Ovary (tissue), 9 donors: ENCODE data around the gene ARL13A. TPM values are rescaled to one million over a fixed set of nuclear protein-coding genes. Genes with fewer than 3 reads are reported as not detected.

ENCODE experiments used
- DNase-seq, 5 donors: peaks; one replicate each; pipeline ENCODE4 v3.0.0-alpha.2; 2019 to 2020
- H3K27ac ChIP-seq, 2 donors: fragments of 200-600 bp; one replicate each; pipeline versions ENCODE4 v1.5.1 to v1.8.0; 2019 to 2022
- H3K27me3 ChIP-seq: fragments of 200-600 bp; one replicate; pipeline ENCODE4 v1.8.0; 2022
- H3K36me3 ChIP-seq: fragments of 200-600 bp; sonication (generic); one replicate; pipeline ENCODE4 v1.5.1; 2019
- H3K4me1 ChIP-seq: one replicate; pipeline ENCODE4 v1.8.1; 2013; ENCODE audit warnings: mild to moderate bottlenecking, moderate library complexity; ENCODE audit not compliant: insufficient read depth
- H3K4me3 ChIP-seq: fragments of 200-600 bp; sonication (generic); one replicate; pipeline ENCODE4 v1.5.1; 2017
- H3K9me3 ChIP-seq, 2 donors: fragments of 200-600 bp in 1 of 2; sonication (generic) in 1 of 2; one replicate each; pipeline versions ENCODE4 v1.5.1 to v1.8.1; 2013 to 2019; ENCODE audit warnings: mild to moderate bottlenecking in 1 of 2, moderate library complexity in 1 of 2
- CTCF ChIP-seq, 3 donors: fragments of 450-650 bp in 2 of 3; fragments of 200-600 bp in 1 of 3; IDR thresholded peaks; one replicate each; pipeline versions ENCODE4 v1.5.1 to v1.8.0; 2016 to 2022; ENCODE audit warnings: antibody characterized with exemption in 3 of 3, mild to moderate bottlenecking in 1 of 3
- EP300 ChIP-seq: sonication (generic); formaldehyde crosslinking; IDR thresholded peaks from one replicate; pipeline ENCODE4 v1.6.1; 2017; ENCODE audit warnings: antibody characterized with exemption
- POLR2A ChIP-seq: fragments of 450-650 bp; IDR thresholded peaks from one replicate; pipeline ENCODE4 v1.6.1; 2017; ENCODE audit warnings: antibody characterized with exemption, mild to moderate bottlenecking, moderate library complexity
- WGBS, 3 donors: extraction: QIAGEN DNeasy Blood & Tissue Kit in 1 of 3; methylation state at CpG; one replicate each; pipeline versions ENCODE4 v1.1.5 to v1.1.7; 2013 to 2017; 5-methylcytosine and 5-hydroxymethylcytosine counted together
- intact Hi-C, 4 donors: fragments of 100-400 bp; cut with DNase I; formaldehyde crosslinking; loops; one replicate each; pipeline versions ENCODE4 v1.11.0 to v1.15.1; 2022 to 2023
- polyA plus RNA-seq, 2 donors: library from polyadenylated mRNA; stranded (reverse); fragments of 200-250 nt in 1 of 2; fragments of 350-450 nt in 1 of 2; fragmentation: Illumina TruSeq in 1 of 2; extraction: RNeasy Lipid Tissue Mini Kit (QIAGEN cat#74804) in 1 of 2; gene quantifications; one replicate each; pipeline ENCODE4 v1.2.3, GENCODE V29; 2013 to 2014
- total RNA-seq, 7 donors: library from RNA; depleted of rRNA in 2 of 7; stranded (reverse); fragments of >200 nt in 2 of 7; fragmentation: NEBNext Ultra II Directional in 3 of 7; extraction: Animal tissue kit (Norgen Biotek cat#: 25700) in 3 of 7; gene quantifications; one replicate each; pipeline versions ENCODE4 v1.1.0 to v1.2.4, GENCODE V29; 2016 to 2023
- donor health status: DM: no; HTN: no; CAD: no; lungs with moderate emphysema.
- donor health status: DM: no; HTN: no; CAD: no.
- donor health status: Bipolar disorder and iron deficiency.
- donor health status: DM: yes; HTN: yes; CAD: no.
- donor health status: DM: no; HTN: no; CAD: no.
- donor health status: DM: yes; HTN: yes; CAD: no.

ARL13A gene
- total and polyA plus RNA-seq, 9 donors = not detected

DNA sequence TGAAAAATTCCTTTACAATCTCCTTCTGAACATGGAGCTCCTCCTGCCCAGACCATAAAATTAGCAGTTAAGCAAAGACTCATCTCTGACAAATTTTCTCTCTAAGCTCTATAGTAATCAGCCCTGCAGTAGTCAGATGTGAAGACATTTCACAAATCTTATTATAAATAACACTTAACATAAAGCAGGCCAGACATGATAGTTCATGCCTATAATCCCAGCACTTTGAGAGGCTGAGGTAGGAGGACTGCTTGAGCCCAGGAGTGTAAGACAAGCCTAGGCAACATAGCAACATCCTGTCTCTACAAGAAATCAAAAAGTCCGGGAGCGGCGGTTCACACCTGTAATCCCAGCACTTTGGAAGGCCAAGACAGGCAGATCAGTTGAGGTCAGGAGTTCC is 52.5 kb downstream of the ARL13A start:
- intact Hi-C loops = no loop called here
- WGBS, 3 donors = 92 to 97% (median 96%) methylated on average over 3 of the region's 3 CpGs
- Histone ChIP-seq H3K4me3 (no peak overlapping the region), H3K27ac (no peak overlapping the region), H3K9me3 (no peaks in the 10 kb centered on the region), H3K27me3 (no peaks in the 10 kb centered on the region), H3K36me3 (no peaks in the 10 kb centered on the region), H3K4me1 (no peaks in the 10 kb centered on the region)
- no peak for TF ChIP-seq CTCF (IDR thresholded peaks at IDR 0.05)
- TF ChIP-seq EP300 = no peak
- TF ChIP-seq POLR2A = no peak
- no peak for DNase-seq

DNA sequence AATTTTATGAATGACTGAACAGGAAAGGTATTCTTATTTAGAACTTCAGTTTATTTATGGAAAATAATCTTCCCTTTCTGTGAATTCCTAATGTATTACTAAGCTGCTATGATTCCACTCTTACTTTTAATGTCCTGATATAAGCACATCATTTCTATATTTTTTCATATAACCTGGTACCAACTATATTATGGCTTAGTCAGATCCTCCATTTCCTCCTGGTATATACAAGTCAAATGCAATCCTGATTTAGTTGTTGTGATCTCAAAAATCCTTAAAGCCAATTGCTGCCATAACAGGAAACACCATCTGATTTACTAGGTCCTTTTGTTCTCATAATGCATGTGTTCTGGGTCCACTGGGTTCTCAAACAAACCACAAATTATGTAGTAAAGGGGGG is 55.6 kb downstream of the ARL13A start:
- no peak overlapping the region for H3K27ac ChIP-seq
- H3K27me3 ChIP-seq = no peaks in the 10 kb centered on the region
- intact Hi-C loops = loop anchor here in 1 of 4 donors (1.0 kb wide), 1 partner anchor 18 kb away; no protein-coding TSS in a partner anchor
- no peaks in the 10 kb centered on the region for H3K9me3 ChIP-seq
- TF ChIP-seq POLR2A (no peak), EP300 (no peak), CTCF (IDR thresholded peaks at IDR 0.05) (no peak)
- DNase-seq = no peak
- H3K4me1 ChIP-seq = no peaks in the 10 kb centered on the region
- H3K4me3 ChIP-seq = no peak overlapping the region
- no peaks in the 10 kb centered on the region for H3K36me3 ChIP-seq

- TF ChIP-seq CTCF (IDR thresholded peaks at IDR 0.05) (no peak), EP300 (no peak), POLR2A (no peak)
- no peaks in the 10 kb centered on the region for H3K36me3 ChIP-seq
- intact Hi-C loops = no loop called here
Measured at GRCh38 chrX:101028562-101028961, 59.1 kb downstream of the ARL13A start.

DNA sequence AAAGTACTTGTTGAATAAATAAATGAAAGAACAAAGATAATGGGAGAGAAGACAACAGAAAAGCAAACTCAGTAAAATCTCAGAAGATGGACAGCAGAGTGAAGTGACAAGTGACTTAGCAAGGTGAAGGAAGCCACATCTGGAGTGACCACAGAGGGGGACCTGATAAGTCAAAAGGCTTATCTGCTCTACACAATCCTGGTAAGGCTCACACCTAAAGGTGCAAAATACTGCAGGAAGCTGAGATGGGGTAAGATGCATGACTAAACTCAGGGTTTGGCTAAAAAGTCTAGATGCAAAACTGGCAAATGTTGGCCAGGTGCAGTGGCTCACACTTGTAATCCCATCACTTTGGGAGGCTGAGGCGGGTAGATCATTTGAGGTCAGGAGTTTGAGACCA is 60.2 kb downstream of the ARL13A start:
- WGBS, 3 donors = 70 to 83% (median 82%) methylated on average over 1 of the region's 1 CpG
- no peak overlapping the region for H3K4me3 ChIP-seq
- DNase-seq = no peak
- TF ChIP-seq POLR2A (no peak), EP300 (no peak), CTCF (IDR thresholded peaks at IDR 0.05) (no peak)
- H3K9me3 ChIP-seq = no peaks in the 10 kb centered on the region
- H3K27me3 ChIP-seq = no peaks in the 10 kb centered on the region
- H3K36me3 ChIP-seq = no peaks in the 10 kb centered on the region
- H3K27ac ChIP-seq = no peak overlapping the region
- no peaks in the 10 kb centered on the region for H3K4me1 ChIP-seq
- intact Hi-C loops = no loop called here

More at GRCh38 chrX:101028562-101028961, 59.1 kb downstream of the ARL13A start:
- no peak overlapping the region for H3K27ac ChIP-seq
- no peaks in the 10 kb centered on the region for H3K4me1 ChIP-seq
- H3K27me3 ChIP-seq = no peaks in the 10 kb centered on the region
- DNase-seq = no peak
- H3K4me3 ChIP-seq = no peak overlapping the region
- no peaks in the 10 kb centered on the region for H3K9me3 ChIP-seq
- WGBS, 3 donors = 65 to 75% (median 68%) methylated on average over 1 of the region's 1 CpG

DNA sequence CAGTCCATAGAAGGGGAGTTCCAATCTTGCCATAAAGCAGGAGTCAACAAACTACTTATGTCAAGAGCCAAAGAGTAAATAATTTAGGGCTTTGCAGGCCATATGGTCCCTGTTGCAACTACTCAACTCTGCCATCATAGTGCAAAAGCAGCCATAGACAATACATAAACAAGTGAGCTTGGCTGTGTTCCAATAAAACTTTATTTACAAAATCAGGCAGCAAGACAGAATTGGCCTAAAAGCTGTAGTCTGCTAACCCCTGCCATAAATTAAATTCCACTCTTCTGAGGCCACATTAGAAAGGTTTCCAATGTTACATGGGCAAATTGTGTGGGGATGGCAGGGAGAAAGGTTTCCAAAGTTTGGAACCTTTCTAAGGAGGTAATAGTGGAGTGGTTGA is 67.7 kb downstream of the ARL13A start:
- TF ChIP-seq POLR2A (no peak), EP300 (no peak), CTCF (IDR thresholded peaks at IDR 0.05) (no peak)
- Histone ChIP-seq H3K27ac (no peak overlapping the region), H3K9me3 (no peaks in the 10 kb centered on the region), H3K36me3 (no peaks in the 10 kb centered on the region), H3K27me3 (no peaks in the 10 kb centered on the region), H3K4me1 (no peaks in the 10 kb centered on the region), H3K4me3 (no peak overlapping the region)
- intact Hi-C loops = no loop called here
- no peak for DNase-seq
